Memory B cell (primary cell): ENCODE data around the gene SERGEF.

Experiments used
- ATAC-seq: fragments of 150-1000 bp; cut with Tn5 transposase; 2 replicates; pipeline ENCODE4 v1.10.0; 2021; ENCODE audit warnings: low read depth, mild to moderate bottlenecking, moderate library complexity
- DNase-seq, 2 donors: peaks; one replicate each; pipeline ENCODE4 v3.0.0; 2022; ENCODE audit warnings: low spot score in 2 of 2
- H3K27ac Mint-ChIP-seq: one replicate; pipeline ENCODE4 v1.8.0; 2022; ENCODE audit warnings: mild to moderate bottlenecking, moderate library complexity, mixed read lengths
- H3K27me3 Mint-ChIP-seq: one replicate; pipeline ENCODE4 v1.8.0; 2022; ENCODE audit warnings: mixed read lengths
- H3K36me3 Mint-ChIP-seq: one replicate; pipeline ENCODE4 v1.8.0; 2022; ENCODE audit warnings: mild to moderate bottlenecking, mixed read lengths
- H3K4me1 Mint-ChIP-seq: one replicate; pipeline ENCODE4 v1.8.0; 2022; ENCODE audit warnings: mixed read lengths
- H3K4me3 Mint-ChIP-seq: one replicate; pipeline ENCODE4 v1.8.0; 2022; ENCODE audit warnings: mild to moderate bottlenecking, moderate library complexity, mixed read lengths
- H3K9me3 Mint-ChIP-seq: one replicate; pipeline ENCODE4 v1.8.0; 2022; ENCODE audit warnings: mixed read lengths

Gene SERGEF

DNA sequence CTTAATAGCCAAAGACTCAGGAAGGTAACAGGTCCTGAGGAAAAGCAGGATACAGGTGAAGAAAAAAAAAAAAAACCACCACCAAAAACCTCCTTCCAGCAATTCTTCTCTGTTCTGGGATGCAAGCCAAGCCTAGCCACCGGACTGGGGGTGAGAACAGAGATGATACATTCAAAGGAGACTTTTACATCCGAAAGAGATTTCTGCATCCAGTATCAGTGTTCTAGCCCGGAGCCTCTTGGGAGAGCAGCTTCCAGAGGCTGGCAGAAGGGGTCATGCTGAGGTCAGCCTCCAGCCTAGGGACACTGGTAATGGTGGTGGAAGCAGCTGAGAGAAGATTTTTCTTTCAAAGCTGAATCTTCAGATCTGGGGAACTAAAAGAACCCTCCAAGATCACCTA is 202.1 kb downstream of the SERGEF start:
- Mint-ChIP-seq H3K4me1 (peaks cover 2% of the 10 kb centered on the region), H3K36me3 (peaks cover 19% of the 10 kb centered on the region), H3K27ac (no peak overlapping the region), H3K9me3 (no peaks in the 10 kb centered on the region), H3K4me3 (no peak overlapping the region), H3K27me3 (no peaks in the 10 kb centered on the region)
- ATAC-seq (no peak), DNase-seq (no peak)

DNA sequence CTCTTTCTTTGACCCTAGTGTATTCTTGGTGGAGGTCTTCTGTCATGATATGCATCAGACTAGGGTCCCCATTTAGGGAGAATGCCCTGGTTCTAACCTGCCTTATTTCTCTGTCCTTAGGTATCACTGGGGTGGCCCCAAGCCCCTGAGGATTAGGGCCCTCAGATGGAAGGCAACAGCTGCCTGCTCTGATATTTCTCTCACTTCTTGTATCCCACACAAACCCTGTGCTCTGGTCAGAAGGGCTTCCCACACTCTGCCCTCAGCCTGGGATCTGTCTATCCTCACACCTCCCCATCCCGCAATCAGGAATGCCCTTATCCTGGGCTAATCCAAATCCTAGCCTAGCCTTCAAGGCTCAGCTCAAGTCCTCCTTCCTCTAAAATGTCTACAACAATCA is 202.8 kb downstream of the SERGEF start:
- H3K4me3 Mint-ChIP-seq, result no peak overlapping the region
- peaks cover 2% of the 10 kb centered on the region for H3K4me1 Mint-ChIP-seq
- no peaks in the 10 kb centered on the region for H3K27me3 Mint-ChIP-seq
- no peaks in the 10 kb centered on the region for H3K9me3 Mint-ChIP-seq
- ATAC-seq (no peak), DNase-seq (no peak)
- no peak overlapping the region for H3K27ac Mint-ChIP-seq
- peaks cover 19% of the 10 kb centered on the region for H3K36me3 Mint-ChIP-seq

DNA sequence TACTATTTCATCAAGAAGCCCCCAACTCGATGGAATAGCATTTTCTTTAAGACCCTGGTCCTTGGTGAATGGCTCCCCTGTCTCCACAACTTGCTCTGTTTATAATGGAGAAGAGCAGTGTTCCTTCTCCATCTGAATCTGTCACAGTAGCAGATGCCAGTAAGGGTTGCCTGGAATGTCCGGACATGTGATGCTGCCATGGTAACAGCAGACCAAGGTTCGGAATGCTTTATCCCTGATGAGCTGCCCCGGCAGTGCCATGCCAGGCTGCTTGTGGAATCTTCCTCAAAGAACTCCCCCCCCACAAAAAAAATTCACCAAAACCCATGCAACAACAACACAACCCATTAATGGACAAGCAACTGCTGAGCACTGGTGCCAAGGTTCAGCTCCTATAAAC is 205.8 kb downstream of the SERGEF start:
- Mint-ChIP-seq H3K4me3 (no peak overlapping the region), H3K27me3 (no peaks in the 10 kb centered on the region), H3K9me3 (no peaks in the 10 kb centered on the region), H3K27ac (no peak overlapping the region), H3K4me1 (peaks cover 6% of the 10 kb centered on the region), H3K36me3 (peaks cover 15% of the 10 kb centered on the region)
- no peak for ATAC-seq
- DNase-seq, result no peak

GRCh38 chr11:17805873-17806272 is 207.0 kb downstream of the SERGEF start:
- no peaks in the 10 kb centered on the region for H3K9me3 Mint-ChIP-seq
- peaks cover 6% of the 10 kb centered on the region for H3K4me1 Mint-ChIP-seq
- peaks cover 18% of the 10 kb centered on the region for H3K36me3 Mint-ChIP-seq
- ATAC-seq (no peak), DNase-seq (no peak)
- no peak overlapping the region for H3K4me3 Mint-ChIP-seq
- H3K27ac Mint-ChIP-seq, result no peak overlapping the region
- H3K27me3 Mint-ChIP-seq, result no peaks in the 10 kb centered on the region

DNA sequence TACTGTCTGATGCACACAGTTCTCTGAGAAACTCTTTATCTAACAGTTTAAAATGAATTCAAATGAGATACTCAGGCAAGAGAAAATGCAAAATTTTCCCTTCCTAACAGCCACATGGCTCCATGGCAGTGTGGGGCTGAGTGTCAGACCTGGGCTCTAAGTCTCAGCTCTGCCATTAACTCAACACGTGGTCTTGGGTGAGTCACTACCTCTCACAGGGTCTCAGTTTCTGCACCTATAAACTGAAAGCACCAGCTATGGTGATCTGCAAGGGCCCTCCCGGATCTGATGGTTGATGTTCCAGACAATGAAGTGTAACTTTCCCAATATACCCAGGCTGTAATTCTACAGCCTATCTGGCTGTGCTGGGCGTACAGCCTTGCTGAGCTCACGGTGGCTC is 207.8 kb downstream of the SERGEF start:
- Mint-ChIP-seq H3K4me1 (peaks cover 6% of the 10 kb centered on the region), H3K27me3 (no peaks in the 10 kb centered on the region), H3K27ac (no peak overlapping the region), H3K4me3 (no peak overlapping the region), H3K36me3 (peaks cover 25% of the 10 kb centered on the region), H3K9me3 (no peaks in the 10 kb centered on the region)
- no peak for DNase-seq
- no peak for ATAC-seq

- peaks cover 3% of the 10 kb centered on the region for H3K4me1 Mint-ChIP-seq
- H3K9me3 Mint-ChIP-seq, result no peaks in the 10 kb centered on the region
- DNase-seq (no peak), ATAC-seq (no peak)
- no peak overlapping the region for H3K27ac Mint-ChIP-seq
- no peaks in the 10 kb centered on the region for H3K27me3 Mint-ChIP-seq
- no peak overlapping the region for H3K4me3 Mint-ChIP-seq
- peaks cover 26% of the 10 kb centered on the region for H3K36me3 Mint-ChIP-seq
These were observed 209.0 kb downstream of the SERGEF start for GRCh38 chr11:17803754-17804334.

GRCh38 chr11:17802491-17802890 is 210.4 kb downstream of the SERGEF start:
- no peak for DNase-seq
- H3K9me3 Mint-ChIP-seq, result no peaks in the 10 kb centered on the region
- no peak for ATAC-seq
- no peak overlapping the region for H3K27ac Mint-ChIP-seq
- no peaks in the 10 kb centered on the region for H3K27me3 Mint-ChIP-seq
- H3K4me1 Mint-ChIP-seq, result peaks cover 3% of the 10 kb centered on the region
- peaks cover 29% of the 10 kb centered on the region for H3K36me3 Mint-ChIP-seq
- H3K4me3 Mint-ChIP-seq, result no peak overlapping the region

DNA sequence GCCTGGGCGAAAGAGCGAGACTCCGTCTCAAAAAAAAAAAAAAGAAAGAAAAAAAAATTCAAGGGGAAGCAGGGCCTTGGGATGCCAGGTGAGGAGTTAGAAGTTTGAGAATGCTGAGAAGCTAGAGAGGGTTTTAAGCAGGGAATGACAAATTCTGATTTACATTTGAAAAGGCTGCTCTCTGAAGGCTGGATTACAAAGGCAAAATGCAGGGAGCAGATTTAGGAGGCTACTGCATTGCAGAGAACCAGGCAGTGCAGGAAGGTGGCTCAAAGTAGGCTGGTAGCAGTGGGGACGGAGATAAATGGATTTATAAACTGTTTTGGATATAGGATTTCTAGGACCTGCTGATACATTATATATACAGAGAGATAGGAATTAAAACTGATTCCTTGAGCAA is 211.7 kb downstream of the SERGEF start:
- Mint-ChIP-seq H3K27me3 (no peaks in the 10 kb centered on the region), H3K4me3 (no peak overlapping the region), H3K27ac (no peak overlapping the region), H3K4me1 (peaks cover 3% of the 10 kb centered on the region), H3K9me3 (no peaks in the 10 kb centered on the region), H3K36me3 (peaks cover 28% of the 10 kb centered on the region)
- ATAC-seq, result no peak
- no peak for DNase-seq

DNA sequence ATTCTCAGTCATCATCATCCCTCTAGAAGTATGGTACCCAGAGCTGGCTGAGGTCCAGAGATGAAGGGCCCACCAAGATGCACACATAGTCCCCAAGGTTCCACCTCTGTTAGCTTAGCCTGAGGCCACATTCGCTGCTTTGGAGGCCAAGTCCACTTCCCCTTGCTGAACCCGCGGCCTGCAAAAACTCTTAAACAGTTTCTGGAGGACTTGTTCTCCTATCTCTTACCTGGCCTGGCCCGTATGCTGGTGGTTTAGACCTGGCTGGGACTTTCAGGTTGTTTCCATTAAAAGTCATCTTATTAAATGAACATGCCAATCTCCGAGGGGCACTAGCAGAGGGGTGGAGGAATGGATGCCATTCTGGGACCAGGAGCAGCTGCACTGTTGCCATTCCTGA is 213.7 kb downstream of the SERGEF start:
- no peak overlapping the region for H3K4me3 Mint-ChIP-seq
- no peaks in the 10 kb centered on the region for H3K9me3 Mint-ChIP-seq
- H3K27me3 Mint-ChIP-seq, result no peaks in the 10 kb centered on the region
- H3K4me1 Mint-ChIP-seq, result peaks cover 3% of the 10 kb centered on the region
- no peak for DNase-seq
- H3K27ac Mint-ChIP-seq, result no peak overlapping the region
- ATAC-seq, result no peak
- H3K36me3 Mint-ChIP-seq, result peaks cover 28% of the 10 kb centered on the region

- Mint-ChIP-seq H3K4me3 (no peak overlapping the region), H3K4me1 (peaks cover 3% of the 10 kb centered on the region), H3K9me3 (no peaks in the 10 kb centered on the region), H3K27me3 (no peaks in the 10 kb centered on the region), H3K36me3 (peaks cover 28% of the 10 kb centered on the region), H3K27ac (no peak overlapping the region)
- DNase-seq (no peak), ATAC-seq (no peak)
These were observed 214.1 kb downstream of the SERGEF start for GRCh38 chr11:17798716-17799115.

DNA sequence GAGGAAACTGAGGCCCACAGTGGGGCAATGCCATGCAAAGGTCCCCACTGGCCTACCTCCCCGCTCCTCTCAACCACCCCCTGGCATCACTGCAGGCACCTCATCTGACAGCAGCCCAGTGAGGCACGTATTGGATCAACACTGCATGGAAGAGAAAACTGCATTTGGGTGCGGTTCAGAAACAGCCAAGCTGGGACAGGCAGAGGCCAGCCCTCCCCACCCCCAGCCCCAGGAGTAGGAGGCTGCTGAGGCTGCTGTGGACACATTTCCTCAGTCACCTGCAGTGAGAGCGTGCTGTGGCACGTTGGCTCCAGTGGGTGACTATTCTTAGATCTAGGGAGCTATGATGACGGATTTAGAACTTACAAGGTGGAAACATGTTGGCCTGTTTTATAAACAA is 214.6 kb downstream of the SERGEF start:
- Mint-ChIP-seq H3K4me1 (no peaks in the 10 kb centered on the region), H3K27me3 (no peaks in the 10 kb centered on the region), H3K9me3 (no peaks in the 10 kb centered on the region), H3K4me3 (no peak overlapping the region), H3K36me3 (peaks cover 25% of the 10 kb centered on the region), H3K27ac (no peak overlapping the region)
- no peak for ATAC-seq
- no peak for DNase-seq

DNA sequence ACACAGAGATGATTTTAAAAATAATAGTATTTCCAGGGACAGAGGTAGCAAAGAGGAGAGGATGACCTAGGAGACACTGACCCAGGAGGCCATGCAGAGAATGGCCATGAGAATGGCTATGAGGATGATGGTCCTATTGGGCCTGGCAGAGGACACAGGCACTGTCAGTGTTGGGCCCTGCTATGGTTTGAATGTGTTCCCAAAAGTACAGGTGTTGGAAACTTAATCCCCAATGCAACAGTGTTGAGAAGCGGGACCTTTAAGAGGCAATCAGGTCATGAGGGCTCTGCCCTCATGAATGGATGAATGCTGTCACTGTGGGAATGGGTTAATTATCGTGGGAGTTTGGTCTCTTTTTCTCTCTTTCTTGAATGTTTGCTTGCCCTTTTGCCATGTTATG is 216.7 kb downstream of the SERGEF start:
- H3K27ac Mint-ChIP-seq, result no peak overlapping the region

GRCh38 chr11:17794981-17795380 is 217.9 kb downstream of the SERGEF start:
- no peak overlapping the region for H3K4me3 Mint-ChIP-seq
- peaks cover 18% of the 10 kb centered on the region for H3K36me3 Mint-ChIP-seq
- H3K9me3 Mint-ChIP-seq, result no peaks in the 10 kb centered on the region

More for the DNA sequence above, 216.7 kb downstream of the SERGEF start:
- Mint-ChIP-seq H3K9me3 (no peaks in the 10 kb centered on the region), H3K4me3 (no peak overlapping the region), H3K27me3 (no peaks in the 10 kb centered on the region), H3K36me3 (peaks cover 22% of the 10 kb centered on the region), H3K4me1 (no peaks in the 10 kb centered on the region)
- ATAC-seq, result no peak
- no peak for DNase-seq

DNA sequence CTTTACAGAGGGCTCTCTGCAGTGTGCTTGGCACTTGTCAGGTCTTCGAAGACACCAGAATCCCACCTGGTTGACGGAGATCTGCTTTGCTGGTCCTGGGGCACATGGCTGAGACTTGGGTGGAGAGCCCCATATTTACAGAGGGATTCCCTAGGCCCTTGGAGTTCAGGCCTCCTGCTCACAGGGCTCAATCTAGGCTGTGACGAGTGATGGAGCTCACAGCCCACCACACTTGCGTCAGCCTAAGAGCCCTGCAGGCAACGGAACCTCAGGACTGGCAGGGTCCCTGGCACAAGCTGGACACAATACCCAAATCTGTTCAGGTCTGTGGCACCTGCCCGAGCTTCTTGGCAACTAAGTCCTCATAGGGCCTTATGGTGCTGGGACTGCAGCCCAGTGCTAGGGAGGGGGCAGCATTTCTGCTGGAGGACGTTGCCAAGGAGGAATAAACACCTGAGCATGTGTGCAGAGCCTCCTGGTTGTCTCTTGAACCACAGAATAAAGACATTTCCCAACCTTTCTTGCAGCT is 219.1 kb downstream of the SERGEF start:
- Mint-ChIP-seq H3K4me1 (no peaks in the 10 kb centered on the region), H3K9me3 (no peaks in the 10 kb centered on the region), H3K27me3 (no peaks in the 10 kb centered on the region), H3K36me3 (peaks cover 16% of the 10 kb centered on the region), H3K27ac (no peak overlapping the region), H3K4me3 (no peak overlapping the region)
- no peak for ATAC-seq
- no peak for DNase-seq

More at GRCh38 chr11:17794981-17795380, 217.9 kb downstream of the SERGEF start:
- Mint-ChIP-seq H3K27me3 (no peaks in the 10 kb centered on the region), H3K4me1 (no peaks in the 10 kb centered on the region), H3K27ac (no peak overlapping the region)
- no peak for ATAC-seq
- no peak for DNase-seq

DNA sequence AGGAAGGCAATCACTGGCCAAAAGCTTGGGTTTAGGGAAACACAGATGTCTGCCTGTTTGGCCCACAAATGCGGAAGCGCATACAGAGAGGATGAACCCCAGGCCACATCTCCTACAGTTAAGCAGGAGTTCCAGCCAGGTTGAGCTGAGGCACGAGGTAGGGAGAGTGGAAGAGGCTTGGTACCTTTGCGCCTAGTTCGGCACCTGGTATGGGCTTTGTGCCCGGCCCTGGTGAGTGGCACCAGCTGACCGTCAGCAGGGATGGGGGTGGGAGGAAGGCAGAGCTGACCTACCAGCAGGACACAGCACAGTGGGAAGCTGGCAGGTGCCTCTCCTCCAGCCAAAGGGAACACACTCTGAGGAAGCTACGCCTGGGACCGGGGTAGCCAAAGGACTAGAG is 220.7 kb downstream of the SERGEF start:
- no peaks in the 10 kb centered on the region for H3K9me3 Mint-ChIP-seq
- H3K27me3 Mint-ChIP-seq, result no peaks in the 10 kb centered on the region
- no peak overlapping the region for H3K27ac Mint-ChIP-seq
- ATAC-seq (no peak), DNase-seq (no peak)
- no peaks in the 10 kb centered on the region for H3K4me1 Mint-ChIP-seq
- no peak overlapping the region for H3K4me3 Mint-ChIP-seq
- H3K36me3 Mint-ChIP-seq, result peaks cover 19% of the 10 kb centered on the region
